GM18526 (cell line): ENCODE results near the gene ATP4B.

Experiments
- POLR2A ChIP-seq: IDR thresholded peaks from 3 replicates; pipeline ENCODE4 v1.6.1; 2011; ENCODE audit not compliant: insufficient read length; ENCODE audit errors: extremely low read depth

The ATP4B gene

DNA sequence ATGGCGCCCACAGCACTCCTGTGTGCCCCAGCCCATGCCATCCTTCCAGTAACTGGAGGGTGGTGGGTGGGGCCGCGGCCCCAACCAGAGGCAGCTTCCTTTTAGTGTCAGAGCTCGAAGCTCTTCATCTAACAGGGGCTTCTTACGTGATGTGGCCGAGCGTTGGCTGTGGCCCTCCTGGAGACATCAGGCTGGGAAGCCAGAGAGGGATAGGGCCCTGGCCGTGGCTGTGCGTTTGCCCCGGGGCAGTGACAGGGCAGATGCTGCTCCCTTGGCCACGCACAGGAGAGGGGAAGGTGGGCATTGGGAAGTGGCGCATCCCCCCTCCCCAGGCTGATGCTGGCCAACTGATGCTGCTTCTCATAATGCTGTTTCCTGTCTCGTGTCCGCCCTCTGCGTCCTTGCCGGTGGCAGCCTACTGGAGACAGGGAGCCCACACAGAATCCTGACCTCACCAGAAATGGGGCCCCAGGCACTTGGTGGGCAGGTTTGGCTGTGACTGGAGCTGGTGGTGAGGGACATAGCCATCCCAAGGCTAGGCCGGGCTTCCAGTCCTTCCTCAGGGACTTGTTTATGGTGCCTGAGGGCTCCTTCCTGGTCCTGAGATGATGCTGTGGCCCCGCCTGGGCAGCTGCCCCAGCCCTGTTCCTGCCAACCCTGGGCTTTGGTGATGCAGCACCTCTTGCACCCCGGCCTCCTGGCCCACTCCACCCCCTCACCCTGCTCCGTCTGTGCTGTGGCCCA lies 34.3 kb downstream of the ATP4B start:
- TF ChIP-seq POLR2A: no peak

DNA sequence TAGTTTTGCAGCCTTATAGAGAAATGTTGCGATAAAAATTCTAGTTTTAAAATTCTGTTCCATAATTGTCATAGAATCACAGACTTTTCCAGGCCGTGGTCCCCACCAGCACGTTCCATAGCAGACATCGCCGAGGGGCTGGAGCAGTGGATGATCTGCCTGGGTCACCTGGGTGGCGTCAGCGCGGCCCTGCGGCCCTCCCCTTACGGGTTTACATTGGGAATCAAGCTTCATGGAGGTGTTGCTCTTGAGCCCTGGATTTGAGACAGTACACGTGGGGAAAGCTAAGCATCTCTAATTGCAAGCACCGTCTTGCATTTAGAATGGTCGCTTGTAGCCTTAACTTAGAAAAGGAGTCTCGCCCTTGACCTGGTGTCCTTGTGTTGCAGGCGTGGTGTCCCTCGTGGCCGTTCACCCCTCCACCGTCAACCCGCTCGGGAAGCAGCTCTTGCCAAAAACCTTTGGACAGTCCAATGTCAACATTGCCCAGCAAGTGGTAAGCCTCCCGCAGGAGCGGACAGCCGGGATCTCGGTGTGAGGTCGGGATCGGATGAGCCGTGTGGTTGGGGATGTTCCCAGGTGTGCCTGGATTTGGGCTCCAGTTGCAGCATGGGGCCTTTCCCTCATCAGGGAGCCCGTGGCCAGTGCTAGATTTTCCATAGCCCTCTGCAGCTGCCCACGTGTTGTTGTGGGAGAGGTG lies 35.1 kb downstream of the ATP4B start:
- TF ChIP-seq POLR2A: no peak

DNA sequence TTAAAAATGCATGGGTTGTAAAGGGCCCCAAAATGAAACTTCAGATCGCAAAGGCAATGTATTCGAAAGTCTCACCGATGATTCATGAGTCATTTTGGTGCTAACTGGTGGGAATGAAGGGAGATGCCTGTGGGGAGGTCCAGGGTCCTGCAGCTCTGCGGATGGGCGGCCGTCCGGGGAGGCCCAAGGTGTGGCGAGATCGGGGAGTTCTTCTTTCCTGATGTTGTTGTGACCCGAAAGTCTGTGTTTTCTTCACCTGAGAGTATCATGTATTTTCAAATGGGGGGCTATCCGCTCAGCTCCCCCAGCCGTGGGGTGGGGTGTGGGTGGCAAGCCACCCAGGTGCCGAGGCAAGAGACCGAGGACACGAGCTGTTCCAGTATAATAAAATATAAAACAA lies 37.0 kb downstream of the ATP4B start:
- TF ChIP-seq POLR2A: no peak

DNA sequence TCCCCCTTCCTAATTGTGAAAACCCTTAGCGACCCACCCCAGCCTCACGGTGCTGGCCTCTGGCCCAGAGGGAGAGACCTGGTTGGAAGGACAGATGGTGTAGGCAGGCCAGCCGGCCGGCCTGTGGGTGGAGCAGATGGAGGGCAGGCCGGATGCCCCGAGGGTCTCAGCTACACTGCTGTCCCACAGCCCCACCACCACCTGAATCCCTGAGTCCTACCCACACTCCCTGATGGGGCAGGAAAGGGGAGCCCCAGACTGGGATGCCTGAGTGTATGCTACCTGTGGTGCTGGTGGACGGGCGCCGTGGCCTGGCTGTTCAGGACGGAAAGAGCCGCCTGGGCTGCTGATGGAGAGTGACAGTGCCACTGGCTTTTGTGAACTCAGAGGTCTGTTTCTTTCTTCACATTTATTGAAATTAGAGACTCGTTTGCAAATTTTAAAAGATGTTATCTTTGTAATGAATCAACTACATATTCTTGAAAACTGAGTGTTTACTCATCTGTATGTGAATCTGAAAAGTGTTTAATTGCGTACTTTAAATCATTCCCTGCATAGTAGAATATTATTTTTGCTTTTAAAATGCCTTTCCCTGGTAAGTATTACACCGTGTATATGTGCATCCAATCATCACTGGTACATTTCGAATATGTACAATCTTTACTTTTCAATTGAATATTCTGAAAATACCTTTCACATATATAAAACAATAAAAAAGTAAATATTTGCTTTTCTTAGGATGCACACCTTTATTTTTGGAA lies 37.8 kb downstream of the ATP4B start:
- no peak for TF ChIP-seq POLR2A

DNA sequence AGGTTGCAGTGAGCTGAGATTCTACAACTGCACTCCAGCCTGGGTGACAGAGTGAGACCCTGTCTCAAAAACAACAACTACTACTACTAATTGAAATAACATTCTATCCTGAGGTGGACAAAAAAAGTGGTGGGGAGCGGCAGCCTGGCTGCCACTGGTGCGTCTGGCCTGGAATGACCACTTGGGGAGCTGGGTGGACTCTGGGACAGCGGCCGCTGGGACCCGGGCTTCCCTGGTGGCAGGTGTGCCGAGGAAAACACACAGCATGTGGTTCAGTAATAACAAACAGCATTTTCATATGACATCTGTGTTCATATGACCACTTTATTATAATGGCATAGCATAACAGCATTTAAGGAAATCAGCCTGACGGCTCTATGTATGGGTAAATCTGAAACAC lies 39.5 kb downstream of the ATP4B start:
- no peak for TF ChIP-seq POLR2A

DNA sequence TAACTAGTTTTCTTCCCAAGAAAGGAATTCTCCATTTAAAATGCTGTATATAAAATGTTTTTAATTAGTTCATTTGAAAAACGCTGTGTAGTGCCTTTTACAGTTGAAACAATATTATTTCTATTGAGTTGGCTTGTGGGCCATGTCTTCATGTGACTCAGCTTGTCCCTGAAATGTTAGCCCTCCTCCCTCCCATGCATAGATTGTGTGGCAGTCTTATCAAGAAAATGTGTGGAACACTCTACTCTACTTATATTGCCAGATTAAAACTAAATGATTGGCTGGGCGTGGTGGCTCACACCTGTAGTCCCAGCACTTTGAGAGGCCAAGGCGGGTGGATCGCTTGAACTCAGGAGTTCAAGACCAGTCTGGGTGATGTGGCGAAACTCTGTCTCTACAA lies 40.0 kb downstream of the ATP4B start:
- TF ChIP-seq POLR2A: no peak

DNA sequence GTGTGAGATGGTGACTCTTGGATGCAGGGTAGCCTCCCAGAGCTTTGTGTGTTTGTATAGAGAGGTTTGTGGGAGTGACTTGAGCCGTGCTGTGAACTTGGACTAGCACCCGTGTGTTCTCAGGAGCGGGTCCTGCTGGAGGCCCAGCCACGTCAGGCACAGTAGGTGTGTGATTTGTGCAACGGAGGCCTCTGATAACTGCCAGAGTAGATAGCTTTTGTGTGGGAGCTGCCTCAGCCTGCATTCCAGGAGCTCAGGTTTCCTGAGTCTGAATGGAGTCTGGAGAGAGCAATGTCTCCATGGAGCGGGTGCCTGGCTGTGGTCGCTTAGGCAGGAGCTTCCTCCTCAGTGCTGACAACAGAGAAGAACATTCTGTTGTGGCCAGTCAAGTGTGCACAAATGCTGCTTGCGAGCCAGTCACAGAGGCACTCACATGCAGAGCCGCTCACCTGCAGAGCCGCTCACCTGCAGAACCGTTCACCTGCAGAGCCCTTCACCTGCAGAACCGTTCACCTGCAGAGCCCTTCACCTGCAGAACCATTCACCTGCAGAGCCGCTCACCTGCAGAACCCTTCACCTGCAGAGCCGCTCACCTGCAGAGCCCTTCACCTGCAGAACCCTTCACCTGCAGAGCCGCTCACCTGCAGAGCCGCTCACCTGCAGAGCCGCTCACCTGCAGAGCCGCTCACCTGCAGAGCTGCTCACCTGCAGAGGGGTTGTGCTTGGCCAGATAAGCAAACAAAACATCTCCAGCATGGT lies 40.8 kb downstream of the ATP4B start:
- TF ChIP-seq POLR2A: no peak

DNA sequence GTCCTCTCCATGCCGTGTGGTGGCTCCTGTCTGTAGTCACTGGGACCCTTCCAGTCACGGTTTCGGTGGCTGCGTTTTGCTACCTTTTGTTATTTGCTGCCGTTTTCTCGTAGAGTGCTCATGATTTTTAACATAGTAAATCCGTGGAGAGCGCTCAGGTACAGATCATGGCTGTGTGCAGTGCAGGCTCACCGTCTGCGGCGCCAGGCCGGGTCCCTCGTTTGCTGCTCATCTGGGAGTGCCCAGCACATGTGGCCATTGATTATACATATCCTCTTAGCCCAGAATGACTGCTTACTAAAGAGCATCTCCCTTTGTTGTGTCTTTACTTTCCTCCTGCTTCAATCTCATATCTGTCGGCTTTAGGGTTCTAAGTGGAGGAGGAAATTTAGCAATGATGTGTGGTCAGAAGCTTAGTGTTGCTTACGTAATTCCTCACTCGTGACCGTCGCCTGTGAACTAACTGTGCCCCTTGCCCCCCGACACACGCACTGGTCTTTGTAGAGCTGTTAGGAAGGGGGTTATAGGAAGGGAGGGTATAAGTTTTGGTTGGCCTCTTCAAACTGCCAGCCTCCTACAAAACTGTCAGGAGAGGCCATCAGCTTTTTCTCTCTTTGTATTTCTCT lies 41.6 kb downstream of the ATP4B start:
- TF ChIP-seq POLR2A: no peak

DNA sequence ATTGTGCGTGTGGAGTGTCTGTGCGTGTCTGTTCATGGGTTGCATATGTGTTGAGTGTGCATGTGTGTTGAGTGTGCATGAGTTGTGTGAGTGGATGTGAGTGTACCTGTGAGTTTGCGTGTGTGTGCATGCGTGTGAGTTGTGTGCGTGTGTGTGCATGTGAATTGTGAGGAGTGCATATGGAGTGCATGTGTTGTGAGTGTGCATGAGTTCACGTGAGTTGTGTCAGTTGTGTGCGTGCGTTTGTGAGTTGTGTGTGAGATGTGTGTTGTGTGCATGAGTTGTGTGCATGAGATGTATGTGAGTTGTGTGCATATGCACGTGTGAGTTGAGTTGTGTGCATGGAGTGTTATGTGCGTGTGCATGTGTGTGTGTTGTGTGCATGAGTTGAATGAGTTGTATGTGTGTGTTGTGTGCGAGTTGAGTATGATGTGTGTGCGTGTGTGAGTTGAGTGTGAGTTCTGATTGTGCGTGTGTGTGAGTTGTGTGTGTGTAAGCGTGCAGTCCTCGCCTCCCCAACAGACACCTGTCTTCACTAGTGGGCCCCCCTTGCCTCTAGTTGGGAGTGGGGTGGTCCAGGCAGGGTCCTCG lies 44.1 kb downstream of the ATP4B start:
- TF ChIP-seq POLR2A: no peak

DNA sequence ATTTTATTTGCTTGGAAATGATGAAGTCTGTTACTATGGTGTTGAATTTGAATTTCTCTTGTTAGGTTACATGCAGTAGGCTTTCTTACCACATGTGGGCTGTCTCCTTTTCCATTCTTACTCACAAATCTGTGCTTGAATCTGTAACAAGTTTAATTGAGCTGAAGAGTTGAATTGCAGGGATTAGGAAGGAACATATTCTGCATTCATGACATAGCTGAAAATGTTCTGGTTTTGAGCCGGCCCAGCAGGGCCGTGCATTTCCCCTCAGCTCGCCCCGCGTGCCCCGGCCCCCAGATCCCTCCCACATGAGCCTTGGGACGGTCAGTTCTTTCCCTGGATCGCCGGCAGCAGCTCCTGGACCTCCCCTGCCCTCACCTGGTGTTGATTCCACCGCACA lies 45.4 kb downstream of the ATP4B start:
- no peak for TF ChIP-seq POLR2A

DNA sequence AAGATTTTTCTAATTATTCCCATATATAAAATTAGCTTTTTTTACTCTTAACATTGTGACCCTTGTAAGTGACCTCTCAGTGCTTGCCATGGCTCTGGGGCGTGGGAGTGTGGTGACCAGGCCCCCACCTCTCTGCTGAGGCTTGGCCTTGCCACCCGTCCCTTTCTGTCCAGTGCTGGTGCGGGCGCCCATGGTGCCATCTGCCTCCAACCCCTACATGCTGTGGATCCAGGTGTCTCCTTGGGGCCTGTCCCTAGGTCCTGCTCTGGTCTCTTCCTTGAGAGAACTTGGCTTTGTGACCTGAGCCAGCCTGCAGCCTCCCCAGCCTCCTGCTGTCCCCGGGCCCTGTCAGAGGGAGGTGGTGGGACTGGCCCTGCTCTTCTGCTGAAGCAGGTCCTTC lies 46.0 kb downstream of the ATP4B start:
- no peak for TF ChIP-seq POLR2A

DNA sequence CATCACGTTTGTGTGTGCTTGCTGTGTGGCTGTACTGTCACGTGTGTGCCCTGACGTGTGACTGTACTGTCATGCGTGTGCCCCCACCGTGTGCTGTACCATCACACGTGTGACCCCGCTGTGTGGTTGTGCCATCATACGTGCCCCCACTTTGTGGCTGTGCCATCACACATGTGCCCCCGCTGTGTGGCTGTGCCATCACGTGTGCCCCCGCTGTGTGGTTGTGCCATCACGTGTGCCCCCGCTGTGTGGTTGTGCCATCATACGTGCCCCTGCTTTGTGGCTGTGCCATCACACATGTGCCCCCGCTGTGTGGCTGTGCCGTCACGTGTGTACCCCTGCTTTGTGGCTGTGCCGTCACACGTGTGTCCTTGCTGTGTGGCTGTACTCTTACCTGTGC lies 47.7 kb downstream of the ATP4B start:
- TF ChIP-seq POLR2A: no peak

DNA sequence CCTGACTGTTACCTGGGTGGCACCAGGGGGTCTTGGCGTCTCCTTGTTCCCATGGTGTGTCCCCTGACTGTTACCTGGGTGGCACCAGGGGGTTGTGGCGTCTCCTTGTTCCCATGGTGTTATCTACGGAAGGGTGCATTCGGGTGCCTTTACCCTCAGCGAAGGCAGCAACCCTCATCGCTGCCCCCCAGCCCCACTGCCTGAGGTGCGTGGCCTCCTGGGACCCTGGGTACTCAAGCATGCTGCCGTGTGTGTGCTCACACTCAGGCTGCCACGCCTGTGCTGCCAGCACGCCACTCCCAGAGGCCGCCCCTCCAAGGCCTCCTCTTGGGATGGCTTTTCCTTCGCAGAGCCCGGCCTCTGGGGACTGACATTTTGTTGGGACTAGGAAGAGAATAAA lies 48.4 kb downstream of the ATP4B start:
- no peak for TF ChIP-seq POLR2A

DNA sequence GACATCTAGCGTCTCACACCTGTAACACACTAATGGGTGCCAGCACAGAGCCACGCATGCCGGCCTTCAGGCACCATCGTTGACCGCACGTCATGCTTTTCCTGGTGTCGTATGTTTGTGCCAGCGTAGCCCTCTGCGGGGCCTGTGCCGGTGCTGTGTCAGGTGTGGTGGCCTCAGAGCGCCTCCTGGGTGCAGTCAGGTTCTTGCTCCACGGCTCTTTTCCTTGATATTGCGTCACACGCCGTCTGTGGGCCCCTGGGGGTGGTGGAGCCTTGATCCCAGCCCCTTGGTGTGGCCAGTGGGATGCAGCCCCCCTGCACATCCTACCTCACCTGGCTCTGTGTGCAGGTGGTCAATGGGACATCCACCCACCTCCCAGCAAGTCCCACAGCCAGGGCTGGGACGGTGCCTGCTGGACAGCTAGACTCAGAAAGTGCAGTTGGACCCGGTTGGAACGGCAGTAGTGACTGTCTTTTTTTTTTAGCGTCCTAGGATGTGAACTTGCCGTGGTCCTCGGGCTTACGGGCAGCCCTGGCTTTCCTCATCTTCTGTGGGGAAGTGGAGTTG lies 48.9 kb downstream of the ATP4B start:
- no peak for TF ChIP-seq POLR2A
